Cardiac fibroblast (primary cell): ENCODE measurements around the gene TXLNG.

Experiments used
- DNase-seq, 2 donors: peaks; one replicate each; pipeline versions ENCODE4 v3.0.0 to v3.0.0-alpha.2; 2010; ENCODE audit warnings: low read depth in 2 of 2
- H3K4me3 ChIP-seq, 2 donors: replicated peaks in 1 of 2; 1 replicate in 1 of 2; 2 replicates in 1 of 2; pipeline ENCODE4 v1.5.1; 2011; ENCODE audit warnings: low read depth in 2 of 2, low read length in 2 of 2, mild to moderate bottlenecking in 2 of 2, moderate library complexity in 1 of 2
- CTCF ChIP-seq: IDR thresholded peaks from one replicate; pipeline ENCODE4 v1.5.1; 2011; ENCODE audit warnings: low read depth, mild to moderate bottlenecking, low read length, inconsistent platforms

The TXLNG gene

DNA sequence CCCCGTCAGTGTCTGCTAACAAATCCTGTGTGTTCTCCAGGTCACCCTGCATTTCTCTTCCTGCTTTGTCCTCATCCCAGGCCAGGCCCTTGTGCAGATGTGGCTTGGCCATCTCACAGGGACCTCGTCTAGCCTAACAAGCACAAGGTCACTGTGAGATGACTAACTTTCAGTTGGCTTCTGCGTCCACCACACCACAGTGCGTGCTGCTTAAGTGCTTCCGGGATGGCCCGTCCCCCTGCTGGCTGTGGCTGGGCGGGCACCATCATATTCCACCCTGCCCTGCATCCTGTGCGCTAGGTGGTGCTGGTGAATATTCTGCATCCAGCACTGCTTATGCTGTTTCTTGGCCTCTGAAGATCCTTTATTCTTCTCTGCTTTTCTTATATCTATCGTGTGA, 50.1 kb downstream of the TXLNG start:
- peak; percentile 26 for TF ChIP-seq CTCF
- H3K4me3 ChIP-seq = no peak overlapping the region

DNA sequence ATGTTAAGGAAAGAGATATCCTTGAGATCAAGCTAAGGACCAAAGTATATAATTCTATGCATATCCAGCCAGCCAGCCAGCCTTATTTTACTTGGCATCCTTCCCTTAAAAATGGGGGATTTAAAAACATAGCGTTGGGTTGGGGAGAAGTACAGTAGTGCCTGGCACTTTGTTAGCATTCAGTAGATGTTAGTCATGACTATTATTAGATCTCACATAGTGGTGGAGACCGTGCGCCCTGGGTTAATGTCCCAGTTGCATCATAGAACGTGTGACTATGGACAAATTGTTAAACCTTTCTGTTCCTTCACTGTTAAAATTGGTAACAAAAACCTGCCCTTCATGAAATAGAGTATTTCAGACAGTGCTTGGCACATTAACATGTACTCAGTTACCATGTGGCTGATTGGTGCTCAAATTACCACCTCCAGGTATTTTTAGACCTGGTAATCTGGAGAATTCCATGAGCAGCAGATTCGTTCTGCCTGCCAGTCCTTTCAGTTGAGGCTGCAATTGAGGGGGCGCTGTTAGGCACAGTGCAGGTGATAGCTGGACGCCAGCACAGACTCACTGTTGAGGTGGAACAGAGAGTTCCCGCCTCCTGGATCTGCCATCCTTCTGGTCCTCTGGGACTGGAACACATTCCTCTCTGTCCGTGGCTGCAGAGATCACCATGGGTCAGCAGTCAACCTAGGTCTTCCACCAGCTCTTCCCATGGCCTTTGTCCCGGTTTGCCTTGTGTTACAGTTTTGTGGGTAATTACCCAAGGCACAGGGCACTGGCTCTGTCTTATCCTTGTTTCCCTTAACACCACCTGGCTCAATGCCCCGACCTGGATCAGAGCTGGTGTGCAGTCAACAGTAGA, 52.2 kb downstream of the TXLNG start:
- H3K4me3 ChIP-seq = no peak overlapping the region
- TF ChIP-seq CTCF = no peak
- peak; percentile 83 to 84 for DNase-seq

More for the DNA sequence above, 50.1 kb downstream of the TXLNG start:
- peak in 1 of 2 donors; percentile 38 for DNase-seq

GRCh38 chrX:16839219-16839851, 53.1 kb downstream of the TXLNG start:
- DNase-seq = peak in 1 of 2 donors; percentile 5
- TF ChIP-seq CTCF = no peak
- H3K4me3 ChIP-seq = no peak overlapping the region

GRCh38 chrX:16839852-16840460, 53.7 kb downstream of the TXLNG start:
- DNase-seq = peak; percentile 79 to 83
- H3K4me3 ChIP-seq = no peak overlapping the region

GRCh38 chrX:16842684-16843083, 56.4 kb downstream of the TXLNG start:
- no peak for DNase-seq
- TF ChIP-seq CTCF = no peak
- H3K4me3 ChIP-seq = no peak overlapping the region

More at GRCh38 chrX:16839852-16840460, 53.7 kb downstream of the TXLNG start:
- no peak for TF ChIP-seq CTCF

DNA sequence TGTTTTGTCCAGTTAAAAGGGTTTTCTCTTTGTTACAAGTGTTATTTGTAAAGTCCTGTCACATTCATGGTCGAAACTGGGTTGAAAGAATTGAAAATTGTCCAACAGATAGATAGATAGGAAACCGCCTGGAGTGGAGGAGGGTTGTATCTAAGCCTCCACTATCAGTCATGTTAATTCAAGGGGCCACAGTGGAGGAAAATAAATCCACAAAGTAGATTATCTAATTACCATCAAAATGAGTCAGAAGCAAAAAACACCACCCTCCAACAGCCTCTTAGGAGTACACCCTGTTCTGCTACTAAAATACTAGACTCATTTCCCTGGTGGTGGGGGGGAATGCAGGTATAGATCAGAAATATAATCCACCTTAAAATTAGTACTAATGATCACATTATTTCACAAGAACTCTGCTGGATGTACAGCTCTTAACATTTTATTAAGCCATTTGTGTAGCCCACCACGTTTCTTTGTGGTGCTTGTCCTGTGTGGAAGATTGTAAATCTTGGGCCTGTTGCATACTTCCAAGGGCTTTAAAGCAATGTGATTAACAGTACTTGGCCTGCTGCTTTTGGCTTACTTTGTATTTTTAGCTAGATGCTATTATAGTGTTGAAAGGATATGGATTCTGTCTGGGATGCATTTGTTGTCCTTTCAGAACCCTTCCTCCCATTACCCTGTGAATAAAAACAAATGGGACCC, 57.1 kb downstream of the TXLNG start:
- H3K4me3 ChIP-seq = no peak overlapping the region
- DNase-seq = no peak
- no peak for TF ChIP-seq CTCF
